Femur (tissue), 1 donor: ENCODE data around the gene PAM.

Experiments
- DNase-seq: peaks from one replicate; pipeline ENCODE4 v3.0.0-alpha.2; 2017

Gene PAM

GRCh38 chr5:102782217-102782872 is 27.2 kb downstream of the PAM start:
- no peak for DNase-seq

- DNase-seq: no peak
These were observed 32.0 kb downstream of the PAM start for GRCh38 chr5:102787134-102787533.

- DNase-seq: no peak
These were observed 33.7 kb downstream of the PAM start for GRCh38 chr5:102788788-102789187.

GRCh38 chr5:102789469-102789868 is 34.4 kb downstream of the PAM start:
- DNase-seq: no peak

GRCh38 chr5:102790748-102791147 is 35.6 kb downstream of the PAM start:
- no peak for DNase-seq

- DNase-seq: no peak
These were observed 37.6 kb downstream of the PAM start for GRCh38 chr5:102792705-102793104.

GRCh38 chr5:102794047-102794446 is 38.9 kb downstream of the PAM start:
- DNase-seq: no peak

GRCh38 chr5:102794677-102795331 is 39.7 kb downstream of the PAM start:
- DNase-seq: no peak

- DNase-seq: no peak
These were observed 40.4 kb downstream of the PAM start for GRCh38 chr5:102795526-102795925.

- no peak for DNase-seq
These were observed 40.9 kb downstream of the PAM start for GRCh38 chr5:102796009-102796408.

- no peak for DNase-seq
These were observed 41.4 kb downstream of the PAM start for GRCh38 chr5:102796498-102796897.

- DNase-seq: no peak
These were observed 42.3 kb downstream of the PAM start for GRCh38 chr5:102797322-102797884.

- no peak for DNase-seq
These were observed 43.1 kb downstream of the PAM start for GRCh38 chr5:102798104-102798785.

GRCh38 chr5:102799017-102799416 is 43.9 kb downstream of the PAM start:
- no peak for DNase-seq

- DNase-seq: no peak
These were observed 45.3 kb downstream of the PAM start for GRCh38 chr5:102800427-102800826.

- DNase-seq: no peak
These were observed 46.3 kb downstream of the PAM start for GRCh38 chr5:102801371-102801770.

- no peak for DNase-seq
These were observed 47.8 kb downstream of the PAM start for GRCh38 chr5:102802708-102803458.

- no peak for DNase-seq
These were observed 52.9 kb downstream of the PAM start for GRCh38 chr5:102807878-102808502.

GRCh38 chr5:102809033-102809432 is 53.9 kb downstream of the PAM start:
- DNase-seq: no peak

- DNase-seq: no peak
These were observed 56.9 kb downstream of the PAM start for GRCh38 chr5:102811972-102812371.

- no peak for DNase-seq
These were observed 58.6 kb downstream of the PAM start for GRCh38 chr5:102813740-102814139.

GRCh38 chr5:102815084-102815483 is 60.0 kb downstream of the PAM start:
- no peak for DNase-seq
